HFFc6 (cell line): ENCODE measurements around the gene PLEKHM2. TPM values are rescaled to one million over a fixed set of nuclear protein-coding genes. Genes with fewer than 3 reads are reported as not detected.

Source experiments
- DNase-seq: peaks from one replicate; pipeline ENCODE4 v3.0.0-alpha.2; 2018
- H3K27ac Mint-ChIP-seq: 2 replicates; pipeline ENCODE4 v1.8.0; 2020; ENCODE audit warnings: mild to moderate bottlenecking, mixed read lengths
- H3K27me3 Mint-ChIP-seq: 2 replicates; pipeline ENCODE4 v1.8.0; 2021; ENCODE audit warnings: mild to moderate bottlenecking, moderate library complexity, mixed read lengths; ENCODE audit not compliant: insufficient read depth
- H3K36me3 Mint-ChIP-seq: 2 replicates; pipeline ENCODE4 v1.8.0; 2021; ENCODE audit warnings: low read depth, mixed read lengths
- H3K4me1 Mint-ChIP-seq: 2 replicates; pipeline ENCODE4 v1.8.0; 2020; ENCODE audit warnings: low read depth, mixed read lengths
- H3K4me3 Mint-ChIP-seq: 2 replicates; pipeline ENCODE4 v1.8.0; 2020; ENCODE audit warnings: mild to moderate bottlenecking, moderate library complexity, mixed read lengths
- H3K9me3 Mint-ChIP-seq: 2 replicates; pipeline ENCODE4 v1.8.0; 2020; ENCODE audit warnings: mild to moderate bottlenecking, mixed read lengths
- CTCF ChIP-seq: fragments of 200-600 bp; sonication (generic); IDR thresholded peaks from 2 replicates; pipeline ENCODE4 v1.5.0; 2021; ENCODE audit warnings: antibody characterized with exemption, mild to moderate bottlenecking
- long read RNA-seq: library from polyadenylated mRNA; unstranded; transcript quantifications from one replicate; pipeline ENCODE4 v2.0.0, GENCODE V29; 2019
- total RNA-seq, 6 experiments: library from RNA; stranded (reverse); fragmentation: NEBNext Ultra II Directional; extraction: Animal tissue kit (Norgen Biotek cat#: 25700); gene quantifications; 2 replicates in 1 of 6; 3 replicates in 5 of 6; pipeline ENCODE4 v1.2.3, GENCODE V29; 2021

Gene PLEKHM2
- 10 to 100 TPM; 61.5 to 70.5 (median 66.0) TPM for total RNA-seq
- long read RNA-seq, partial matches to known transcripts, result 12 of 13 reads
- long read RNA-seq, other reads (novel, unspliced or antisense), result 1 of 13 reads

- H3K27ac Mint-ChIP-seq, result peak within 1 kb of the TSS; percentile 89
- TF ChIP-seq CTCF, result no peak
- H3K4me3 Mint-ChIP-seq, result peak within 1 kb of the TSS; percentile 93
- peaks cover 7% of the 10 kb centered on the region for H3K36me3 Mint-ChIP-seq
- no peaks in the 10 kb centered on the region for H3K9me3 Mint-ChIP-seq
- H3K4me1 Mint-ChIP-seq, result peaks cover 56% of the 10 kb centered on the region
- no peak for DNase-seq
- peaks cover 6% of the 10 kb centered on the region for H3K27me3 Mint-ChIP-seq
Measured at GRCh38 chr1:15684042-15684461, at the start of gene PLEKHM2. Gene PLEKHM2, plus strand, starts transcription at chr1:15684320. Its CDS starts 239 bp downstream, at chr1:15684559.

- H3K27ac Mint-ChIP-seq, result no peak overlapping the region
- H3K36me3 Mint-ChIP-seq, result peaks cover 20% of the 10 kb centered on the region; the same call in 1 of the 2 replicates
- H3K4me3 Mint-ChIP-seq, result no peak overlapping the region
- DNase-seq, result no peak
- peaks cover 9% of the 10 kb centered on the region; the same call in 1 of the 2 replicates for H3K4me1 Mint-ChIP-seq
- TF ChIP-seq CTCF, result no peak
- H3K9me3 Mint-ChIP-seq, result no peaks in the 10 kb centered on the region
- peaks cover 2% of the 10 kb centered on the region for H3K27me3 Mint-ChIP-seq
Measured at GRCh38 chr1:15636436-15636835, 47.7 kb upstream of the PLEKHM2 start.

GRCh38 chr1:15637826-15638225 is 46.3 kb upstream of the PLEKHM2 start:
- Mint-ChIP-seq H3K36me3 (peaks cover 22% of the 10 kb centered on the region; the same call in 1 of the 2 replicates), H3K27me3 (peaks cover 2% of the 10 kb centered on the region), H3K9me3 (no peaks in the 10 kb centered on the region), H3K27ac (no peak overlapping the region), H3K4me1 (peaks cover 9% of the 10 kb centered on the region; the same call in 1 of the 2 replicates), H3K4me3 (no peak overlapping the region)
- TF ChIP-seq CTCF, result no peak
- no peak for DNase-seq

GRCh38 chr1:15639262-15639661 is 44.9 kb upstream of the PLEKHM2 start:
- peaks cover 2% of the 10 kb centered on the region for H3K27me3 Mint-ChIP-seq
- no peak overlapping the region for H3K27ac Mint-ChIP-seq
- peaks cover 22% of the 10 kb centered on the region for H3K36me3 Mint-ChIP-seq
- TF ChIP-seq CTCF, result no peak
- DNase-seq, result no peak
- H3K4me3 Mint-ChIP-seq, result no peak overlapping the region
- H3K9me3 Mint-ChIP-seq, result no peaks in the 10 kb centered on the region
- peaks cover 9% of the 10 kb centered on the region; the same call in 1 of the 2 replicates for H3K4me1 Mint-ChIP-seq

- Mint-ChIP-seq H3K27me3 (peaks cover 2% of the 10 kb centered on the region), H3K4me3 (no peak overlapping the region), H3K36me3 (peaks cover 24% of the 10 kb centered on the region), H3K4me1 (peaks cover 9% of the 10 kb centered on the region; the same call in 1 of the 2 replicates), H3K27ac (no peak overlapping the region), H3K9me3 (no peaks in the 10 kb centered on the region)
- TF ChIP-seq CTCF, result no peak
- no peak for DNase-seq
Measured at GRCh38 chr1:15639931-15640330, 44.2 kb upstream of the PLEKHM2 start.
